SK-N-SH (cell line): ENCODE results near the gene ADGRE3.
"Not testable (repeated sequence)": the region's sequence is repeated elsewhere in the genome, so short reads cannot be mapped to it uniquely, and the experiment has no call there.

Experiments used
- GATA2 ChIP-seq: sonication (generic); formaldehyde crosslinking; IDR thresholded peaks from 2 replicates; pipeline ENCODE4 v1.5.0; 2020; ENCODE audit warnings: mild to moderate bottlenecking, missing genetic modification reagents
- POLR2AphosphoS5 ChIP-seq: IDR thresholded peaks from 2 replicates; pipeline ENCODE4 v1.6.1; 2012; ENCODE audit warnings: low read depth, low read length
- TF ChIP-seq, protein P1 (sequence below): fragments of 200-600 bp; sonication (generic); IDR thresholded peaks from 2 replicates; pipeline ENCODE4 v1.6.1; 2017; ENCODE audit warnings: antibody characterized with exemption, mild to moderate bottlenecking, moderate library complexity

DNA sequence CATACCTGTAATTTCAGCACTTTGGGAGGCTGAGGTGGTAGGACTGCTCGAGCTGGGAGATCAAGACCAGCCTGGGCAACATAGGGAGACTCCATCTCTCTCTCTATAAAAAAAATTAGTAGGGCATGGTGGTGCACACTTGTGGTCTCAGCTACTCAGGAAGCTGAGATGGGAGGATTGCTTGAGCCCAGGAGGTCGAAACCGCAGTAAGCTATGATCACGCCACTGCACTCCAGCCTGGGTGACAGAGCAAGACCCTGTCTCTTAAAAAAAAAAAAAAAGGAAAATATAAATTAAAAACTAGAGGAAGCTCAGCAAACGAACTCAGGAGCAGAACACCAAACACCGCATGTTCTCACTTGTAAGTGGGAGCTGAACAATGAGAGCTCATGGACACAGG, 50.2 kb downstream of the ADGRE3 start:
- TF ChIP-seq, protein P1, sequence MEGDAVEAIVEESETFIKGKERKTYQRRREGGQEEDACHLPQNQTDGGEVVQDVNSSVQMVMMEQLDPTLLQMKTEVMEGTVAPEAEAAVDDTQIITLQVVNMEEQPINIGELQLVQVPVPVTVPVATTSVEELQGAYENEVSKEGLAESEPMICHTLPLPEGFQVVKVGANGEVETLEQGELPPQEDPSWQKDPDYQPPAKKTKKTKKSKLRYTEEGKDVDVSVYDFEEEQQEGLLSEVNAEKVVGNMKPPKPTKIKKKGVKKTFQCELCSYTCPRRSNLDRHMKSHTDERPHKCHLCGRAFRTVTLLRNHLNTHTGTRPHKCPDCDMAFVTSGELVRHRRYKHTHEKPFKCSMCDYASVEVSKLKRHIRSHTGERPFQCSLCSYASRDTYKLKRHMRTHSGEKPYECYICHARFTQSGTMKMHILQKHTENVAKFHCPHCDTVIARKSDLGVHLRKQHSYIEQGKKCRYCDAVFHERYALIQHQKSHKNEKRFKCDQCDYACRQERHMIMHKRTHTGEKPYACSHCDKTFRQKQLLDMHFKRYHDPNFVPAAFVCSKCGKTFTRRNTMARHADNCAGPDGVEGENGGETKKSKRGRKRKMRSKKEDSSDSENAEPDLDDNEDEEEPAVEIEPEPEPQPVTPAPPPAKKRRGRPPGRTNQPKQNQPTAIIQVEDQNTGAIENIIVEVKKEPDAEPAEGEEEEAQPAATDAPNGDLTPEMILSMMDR = not testable (repeated sequence)
- TF ChIP-seq GATA2 (CRISPR knock-in tag); POLR2AphosphoS5: not testable (repeated sequence)
